K562 (cell line): ENCODE results near the gene ENSA. TPM values are rescaled to one million over a fixed set of nuclear protein-coding genes. Genes with fewer than 3 reads are reported as not detected.

Experiments used
- HDGF ChIP-seq: fragments of 450-650 bp; IDR thresholded peaks from 2 replicates; pipeline ENCODE4 v1.6.1; 2016
- HNRNPL ChIP-seq: fragments of 200-400 bp; formaldehyde crosslinking; IDR thresholded peaks from 2 replicates; pipeline ENCODE4 v1.6.1; 2017; ENCODE audit warnings: low read depth, mild to moderate bottlenecking, low read length
- NFATC3 ChIP-seq: fragments of 450-650 bp; IDR thresholded peaks from 2 replicates; pipeline ENCODE4 v1.6.1; 2017; ENCODE audit warnings: mild to moderate bottlenecking
- PHF20 ChIP-seq: fragments of 450-650 bp; IDR thresholded peaks from 2 replicates; pipeline ENCODE4 v1.6.1; 2018; ENCODE audit not compliant: partially characterized antibody
- TARDBP ChIP-seq: fragments of 450-650 bp; IDR thresholded peaks from 2 replicates; pipeline ENCODE4 v1.6.1; 2016
- USF1 ChIP-seq: sonication (generic); formaldehyde crosslinking; IDR thresholded peaks from 2 replicates; pipeline ENCODE4 v1.9.0; 2022; ENCODE audit warnings: mild to moderate bottlenecking, missing genetic modification reagents
- ZBTB5 ChIP-seq: fragments of 450-650 bp; IDR thresholded peaks from 2 replicates; pipeline ENCODE4 v1.6.1; 2017; ENCODE audit warnings: antibody characterized with exemption
- ZFX ChIP-seq: sonication (generic); formaldehyde crosslinking; IDR thresholded peaks from 2 replicates; pipeline ENCODE4 v1.8.0; 2022; ENCODE audit warnings: mild to moderate bottlenecking, missing genetic modification reagents, moderate library complexity
- ZKSCAN1 ChIP-seq: fragments of 150-350 bp; IDR thresholded peaks from 2 replicates; pipeline ENCODE4 v1.6.1; 2016; ENCODE audit warnings: low read depth, low read length
- ZNF140 ChIP-seq: fragments of 250-450 bp; sonication (Bioruptor Pico); IDR thresholded peaks from 2 replicates; pipeline ENCODE4 v1.8.0; 2021; ENCODE audit warnings: moderate library complexity, mild to moderate bottlenecking, inconsistent platforms
- ZNF165 ChIP-seq: fragments of 250-450 bp; sonication (Bioruptor Pico); IDR thresholded peaks from 2 replicates; pipeline ENCODE4 v1.4.0; 2020; ENCODE audit warnings: borderline replicate concordance
- ZNF280B ChIP-seq: fragments of 250-450 bp; sonication (Bioruptor Pico); IDR thresholded peaks from 2 replicates; pipeline ENCODE4 v1.5.1; 2021; ENCODE audit warnings: mild to moderate bottlenecking
- ZNF445 ChIP-seq: fragments of 250-450 bp; sonication (Bioruptor Pico); IDR thresholded peaks from 2 replicates; pipeline ENCODE4 v1.4.0; 2020; ENCODE audit warnings: low read depth, mild to moderate bottlenecking, moderate library complexity
- ZNF79 ChIP-seq: fragments of 250-450 bp; sonication (Bioruptor Pico); IDR thresholded peaks from 2 replicates; pipeline ENCODE4 v1.4.0; 2020; ENCODE audit warnings: low read depth, mild to moderate bottlenecking, moderate library complexity
- polyA plus RNA-seq, 8 experiments: library from polyadenylated mRNA; depleted of rRNA in 4 of 8; stranded (reverse) in 5 of 8; unstranded in 3 of 8; fragments of >200 nt; fragmentation: Nextera tagmentation in 2 of 8; fragmentation: Illumina TruSeq in 1 of 8; extraction: Ambion mirVana in 2 of 8; extraction: Trizol in 1 of 8; gene quantifications; 2 replicates each; pipeline versions ENCODE4 v1.2.1 to v1.2.3, GENCODE V29; 2011 to 2014; ENCODE audit warnings: inconsistent platforms in 1 of 8, missing spikeins in 1 of 8
- total RNA-seq, 7 experiments: library from RNA; depleted of rRNA in 6 of 7; stranded (reverse); fragments of >200 nt in 6 of 7; fragmentation: Illumina TruSeq in 2 of 7; extraction: Trizol in 2 of 7; gene quantifications; 2 replicates each; pipeline versions ENCODE4 v1.2.1 to v1.2.3, GENCODE V29; 2011 to 2021; ENCODE audit warnings: low replicate concordance in 1 of 7
- TF ChIP-seq, protein P1 (sequence below): fragments of 250-450 bp; sonication (Bioruptor Pico); IDR thresholded peaks from 2 replicates; pipeline ENCODE4 v1.8.0; 2022; ENCODE audit warnings: inconsistent platforms, mild to moderate bottlenecking, moderate library complexity, borderline replicate concordance
- TF ChIP-seq, protein P2 (sequence below): fragments of 250-450 bp; sonication (Bioruptor Pico); IDR thresholded peaks from 2 replicates; pipeline ENCODE4 v1.5.0; 2021
- TF ChIP-seq, protein P3 (sequence below): fragments of 200-800 bp; sonication (Bioruptor generic); IDR thresholded peaks from 2 replicates; pipeline ENCODE4 v1.6.1; 2017; ENCODE audit warnings: missing genetic modification characterization, missing compliant biosample characterization

The ENSA gene
- total and polyA plus RNA-seq, 9 of the 15 experiments (the other 6 are each of a cell fraction or from before 2014, with no cell fraction given): 68.1 to 605 (median 188) TPM

DNA sequence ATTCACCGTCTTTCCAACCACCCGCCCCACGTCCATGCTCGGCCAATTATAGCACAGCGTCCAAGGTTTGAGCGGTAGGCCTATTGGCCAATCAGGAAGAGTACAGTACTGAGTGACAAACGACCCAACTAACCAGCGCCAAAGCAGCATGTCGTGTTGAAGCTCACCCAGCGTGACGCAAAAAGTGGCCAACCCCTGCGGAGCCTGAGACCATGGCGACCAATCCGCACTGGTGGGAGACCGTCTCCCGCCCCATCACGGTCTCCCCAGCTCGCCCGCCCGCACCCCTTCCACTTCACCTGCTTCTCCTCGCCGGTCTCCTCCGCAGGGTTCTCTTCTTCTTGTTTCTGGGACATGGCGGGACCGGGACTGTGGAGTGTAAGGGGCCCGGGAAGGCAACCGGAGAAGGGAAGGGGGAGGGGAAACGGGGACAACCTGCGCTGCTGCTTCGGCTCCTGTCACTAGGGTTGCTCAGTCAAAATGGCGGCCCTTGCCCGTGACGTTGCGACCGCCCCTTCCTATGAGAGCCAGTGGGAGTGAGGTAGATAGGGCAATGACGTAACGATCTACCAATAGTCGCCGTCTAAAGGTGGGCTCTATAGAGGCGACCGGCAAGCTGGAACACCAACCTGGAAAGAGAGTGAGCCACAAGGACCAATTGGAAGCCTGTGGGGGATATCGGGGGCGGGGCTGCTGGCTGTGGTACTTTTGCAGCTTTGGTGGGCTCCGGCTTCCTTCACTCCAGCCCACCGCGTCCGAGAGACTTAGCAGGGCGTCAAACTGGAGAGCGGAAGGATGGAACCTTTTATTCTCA lies at the start of gene ENSA (continued):
- no peak for TF ChIP-seq ZBTB5
- TF ChIP-seq, protein P1, sequence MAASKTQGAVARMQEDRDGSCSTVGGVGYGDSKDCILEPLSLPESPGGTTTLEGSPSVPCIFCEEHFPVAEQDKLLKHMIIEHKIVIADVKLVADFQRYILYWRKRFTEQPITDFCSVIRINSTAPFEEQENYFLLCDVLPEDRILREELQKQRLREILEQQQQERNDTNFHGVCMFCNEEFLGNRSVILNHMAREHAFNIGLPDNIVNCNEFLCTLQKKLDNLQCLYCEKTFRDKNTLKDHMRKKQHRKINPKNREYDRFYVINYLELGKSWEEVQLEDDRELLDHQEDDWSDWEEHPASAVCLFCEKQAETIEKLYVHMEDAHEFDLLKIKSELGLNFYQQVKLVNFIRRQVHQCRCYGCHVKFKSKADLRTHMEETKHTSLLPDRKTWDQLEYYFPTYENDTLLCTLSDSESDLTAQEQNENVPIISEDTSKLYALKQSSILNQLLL (CRISPR knock-in tag): no peak
- peak; percentile 19 for TF ChIP-seq PHF20
- TF ChIP-seq ZNF165 (CRISPR knock-in tag): no peak
- TF ChIP-seq HDGF: no peak
- TF ChIP-seq, protein P2, sequence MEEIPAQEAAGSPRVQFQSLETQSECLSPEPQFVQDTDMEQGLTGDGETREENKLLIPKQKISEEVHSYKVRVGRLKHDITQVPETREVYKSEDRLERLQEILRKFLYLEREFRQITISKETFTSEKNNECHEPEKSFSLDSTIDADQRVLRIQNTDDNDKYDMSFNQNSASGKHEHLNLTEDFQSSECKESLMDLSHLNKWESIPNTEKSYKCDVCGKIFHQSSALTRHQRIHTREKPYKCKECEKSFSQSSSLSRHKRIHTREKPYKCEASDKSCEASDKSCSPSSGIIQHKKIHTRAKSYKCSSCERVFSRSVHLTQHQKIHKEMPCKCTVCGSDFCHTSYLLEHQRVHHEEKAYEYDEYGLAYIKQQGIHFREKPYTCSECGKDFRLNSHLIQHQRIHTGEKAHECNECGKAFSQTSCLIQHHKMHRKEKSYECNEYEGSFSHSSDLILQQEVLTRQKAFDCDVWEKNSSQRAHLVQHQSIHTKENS (CRISPR knock-in tag): no peak
- no peak for TF ChIP-seq ZKSCAN1
- TF ChIP-seq ZNF280B (CRISPR knock-in tag): no peak
- no peak; the same call in 1 of the 2 replicates for TF ChIP-seq TARDBP
- TF ChIP-seq ZNF79 (CRISPR knock-in tag): no peak
- TF ChIP-seq USF1 (CRISPR knock-in tag): peak; percentile 32; the same call in 1 of the 2 replicates
- TF ChIP-seq ZNF140: no peak
- TF ChIP-seq, protein P3, sequence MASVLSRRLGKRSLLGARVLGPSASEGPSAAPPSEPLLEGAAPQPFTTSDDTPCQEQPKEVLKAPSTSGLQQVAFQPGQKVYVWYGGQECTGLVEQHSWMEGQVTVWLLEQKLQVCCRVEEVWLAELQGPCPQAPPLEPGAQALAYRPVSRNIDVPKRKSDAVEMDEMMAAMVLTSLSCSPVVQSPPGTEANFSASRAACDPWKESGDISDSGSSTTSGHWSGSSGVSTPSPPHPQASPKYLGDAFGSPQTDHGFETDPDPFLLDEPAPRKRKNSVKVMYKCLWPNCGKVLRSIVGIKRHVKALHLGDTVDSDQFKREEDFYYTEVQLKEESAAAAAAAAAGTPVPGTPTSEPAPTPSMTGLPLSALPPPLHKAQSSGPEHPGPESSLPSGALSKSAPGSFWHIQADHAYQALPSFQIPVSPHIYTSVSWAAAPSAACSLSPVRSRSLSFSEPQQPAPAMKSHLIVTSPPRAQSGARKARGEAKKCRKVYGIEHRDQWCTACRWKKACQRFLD: peak; percentile 88
- no peak for TF ChIP-seq HNRNPL
- TF ChIP-seq ZFX (CRISPR knock-in tag): no peak; the same call in 1 of the 2 replicates
- TF ChIP-seq ZNF445: no peak
- TF ChIP-seq NFATC3: no peak
